Ascending aorta (tissue), 2 donors: ENCODE results near the gene RAPGEF4. TPM values are rescaled to one million over a fixed set of nuclear protein-coding genes. Genes with fewer than 3 reads are reported as not detected.

Source experiments
- DNase-seq, 2 donors: peaks; one replicate each; pipeline ENCODE4 v3.0.0-alpha.2; 2019; ENCODE audit warnings: low spot score in 2 of 2
- H3K27ac ChIP-seq, 2 donors: fragments of 200-600 bp; sonication (generic); one replicate each; pipeline ENCODE4 v1.5.1; 2016 to 2017; ENCODE audit warnings: mild to moderate bottlenecking in 1 of 2
- H3K27me3 ChIP-seq: fragments of 200-600 bp; sonication (generic); one replicate; pipeline ENCODE4 v1.5.1; 2017
- H3K36me3 ChIP-seq, 2 donors: fragments of 200-600 bp; sonication (generic); one replicate each; pipeline ENCODE4 v1.5.1; 2016
- H3K4me1 ChIP-seq, 2 donors: fragments of 200-600 bp; sonication (generic); one replicate each; pipeline ENCODE4 v1.5.1; 2016 to 2017; ENCODE audit warnings: mild to moderate bottlenecking in 1 of 2
- H3K4me3 ChIP-seq, 2 donors: fragments of 200-600 bp; sonication (generic); one replicate each; pipeline ENCODE4 v1.5.1; 2016 to 2017; ENCODE audit warnings: mild to moderate bottlenecking in 1 of 2
- H3K9me3 ChIP-seq, 2 donors: fragments of 200-600 bp; sonication (generic); one replicate each; pipeline ENCODE4 v1.5.1; 2016
- intact Hi-C: fragments of 100-400 bp; cut with DNase I; formaldehyde crosslinking; loops from one replicate; pipeline ENCODE4 v1.15.1; 2023
- total RNA-seq: library from RNA; depleted of rRNA; stranded (reverse); fragments of >200 nt; gene quantifications from one replicate; pipeline ENCODE4 v1.1.0, GENCODE V29; 2016
- TF ChIP-seq, protein P1 (sequence below), 3 experiments: fragments of 200-600 bp in 2 of 3; fragments of 450-650 bp in 1 of 3; sonication (generic) in 2 of 3; IDR thresholded peaks; one replicate each; pipeline ENCODE4 v1.5.1; 2016 to 2019; ENCODE audit warnings: antibody characterized with exemption in 3 of 3, mild to moderate bottlenecking in 1 of 3, moderate library complexity in 1 of 3

RAPGEF4 gene
- total RNA-seq, 1 donor from 2014 or later, result 79.9 TPM

- DNase-seq, result no peak
- Histone ChIP-seq H3K4me1 (no peaks in the 10 kb centered on the region), H3K4me3 (no peak overlapping the region), H3K27me3 (no peaks in the 10 kb centered on the region), H3K9me3 (no peaks in the 10 kb centered on the region), H3K27ac (no peak overlapping the region), H3K36me3 (no peaks in the 10 kb centered on the region)
- intact Hi-C loops, result no loop called here
- TF ChIP-seq, protein P1, sequence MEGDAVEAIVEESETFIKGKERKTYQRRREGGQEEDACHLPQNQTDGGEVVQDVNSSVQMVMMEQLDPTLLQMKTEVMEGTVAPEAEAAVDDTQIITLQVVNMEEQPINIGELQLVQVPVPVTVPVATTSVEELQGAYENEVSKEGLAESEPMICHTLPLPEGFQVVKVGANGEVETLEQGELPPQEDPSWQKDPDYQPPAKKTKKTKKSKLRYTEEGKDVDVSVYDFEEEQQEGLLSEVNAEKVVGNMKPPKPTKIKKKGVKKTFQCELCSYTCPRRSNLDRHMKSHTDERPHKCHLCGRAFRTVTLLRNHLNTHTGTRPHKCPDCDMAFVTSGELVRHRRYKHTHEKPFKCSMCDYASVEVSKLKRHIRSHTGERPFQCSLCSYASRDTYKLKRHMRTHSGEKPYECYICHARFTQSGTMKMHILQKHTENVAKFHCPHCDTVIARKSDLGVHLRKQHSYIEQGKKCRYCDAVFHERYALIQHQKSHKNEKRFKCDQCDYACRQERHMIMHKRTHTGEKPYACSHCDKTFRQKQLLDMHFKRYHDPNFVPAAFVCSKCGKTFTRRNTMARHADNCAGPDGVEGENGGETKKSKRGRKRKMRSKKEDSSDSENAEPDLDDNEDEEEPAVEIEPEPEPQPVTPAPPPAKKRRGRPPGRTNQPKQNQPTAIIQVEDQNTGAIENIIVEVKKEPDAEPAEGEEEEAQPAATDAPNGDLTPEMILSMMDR (IDR thresholded peaks at IDR 0.05), result no peak
Observed at GRCh38 chr2:172950565-172950964, 214.9 kb downstream of the RAPGEF4 start.

GRCh38 chr2:172951554-172951953, 215.9 kb downstream of the RAPGEF4 start:
- no peak for DNase-seq
- Histone ChIP-seq H3K36me3 (no peaks in the 10 kb centered on the region), H3K4me1 (no peaks in the 10 kb centered on the region), H3K4me3 (no peak overlapping the region), H3K27me3 (no peaks in the 10 kb centered on the region), H3K27ac (no peak overlapping the region), H3K9me3 (no peaks in the 10 kb centered on the region)
- intact Hi-C loops, result no loop called here
- TF ChIP-seq, protein P1 (IDR thresholded peaks at IDR 0.05), result no peak

- intact Hi-C loops, result no loop called here
- no peaks in the 10 kb centered on the region for H3K36me3 ChIP-seq
Observed at GRCh38 chr2:172953411-172953810, 217.8 kb downstream of the RAPGEF4 start.

DNA sequence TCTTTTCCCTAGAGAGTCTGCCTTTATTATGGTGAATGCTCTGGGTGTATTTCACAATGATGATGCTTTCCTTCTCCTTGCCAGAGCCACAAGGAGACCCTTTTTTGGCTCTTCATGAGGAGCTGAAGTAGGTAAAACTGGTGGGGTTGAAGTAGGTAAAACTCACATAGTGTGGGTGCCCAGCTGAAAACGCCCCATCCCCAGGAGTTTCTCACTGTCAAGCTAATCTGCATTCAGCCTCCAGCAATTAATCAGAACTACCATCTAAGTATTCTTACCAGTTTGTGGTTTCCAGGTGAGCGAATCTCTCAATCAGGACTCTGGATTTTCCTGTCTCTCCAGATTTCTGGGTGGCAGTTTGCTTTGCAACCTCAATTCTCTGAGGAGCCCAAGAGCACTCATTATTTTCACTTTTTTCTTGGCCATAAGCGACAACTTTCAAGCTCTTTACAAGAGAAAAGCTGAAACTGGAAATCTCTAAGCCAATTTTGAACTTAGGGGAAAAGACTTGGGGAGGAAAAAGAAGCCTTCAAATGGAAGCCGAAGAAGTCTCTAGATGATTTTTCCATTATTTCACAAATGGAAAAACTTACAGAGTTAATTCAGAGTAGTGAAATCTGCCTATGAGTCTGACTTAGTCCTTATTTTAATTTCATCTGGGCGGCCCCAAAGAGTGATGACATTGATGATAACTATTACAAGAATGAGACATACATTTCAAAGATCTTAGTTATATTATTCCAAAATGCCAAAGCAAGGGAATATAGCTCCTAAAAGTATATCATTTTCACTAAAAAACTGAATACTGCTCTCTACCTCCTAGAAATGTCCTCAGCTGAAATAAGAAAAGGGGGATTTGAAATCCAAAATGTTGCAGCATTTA, 218.6 kb downstream of the RAPGEF4 start:
- Histone ChIP-seq H3K36me3 (no peaks in the 10 kb centered on the region), H3K9me3 (no peaks in the 10 kb centered on the region), H3K27me3 (no peaks in the 10 kb centered on the region), H3K4me3 (no peak overlapping the region), H3K27ac (no peak overlapping the region), H3K4me1 (no peaks in the 10 kb centered on the region)
- no peak for DNase-seq
- TF ChIP-seq, protein P1 (IDR thresholded peaks at IDR 0.05), result no peak
- intact Hi-C loops, result no loop called here

More at GRCh38 chr2:172953411-172953810, 217.8 kb downstream of the RAPGEF4 start:
- Histone ChIP-seq H3K4me1 (no peaks in the 10 kb centered on the region), H3K9me3 (no peaks in the 10 kb centered on the region), H3K27me3 (no peaks in the 10 kb centered on the region), H3K4me3 (no peak overlapping the region), H3K27ac (no peak overlapping the region)
- TF ChIP-seq, protein P1 (IDR thresholded peaks at IDR 0.05), result no peak
- DNase-seq, result no peak

DNA sequence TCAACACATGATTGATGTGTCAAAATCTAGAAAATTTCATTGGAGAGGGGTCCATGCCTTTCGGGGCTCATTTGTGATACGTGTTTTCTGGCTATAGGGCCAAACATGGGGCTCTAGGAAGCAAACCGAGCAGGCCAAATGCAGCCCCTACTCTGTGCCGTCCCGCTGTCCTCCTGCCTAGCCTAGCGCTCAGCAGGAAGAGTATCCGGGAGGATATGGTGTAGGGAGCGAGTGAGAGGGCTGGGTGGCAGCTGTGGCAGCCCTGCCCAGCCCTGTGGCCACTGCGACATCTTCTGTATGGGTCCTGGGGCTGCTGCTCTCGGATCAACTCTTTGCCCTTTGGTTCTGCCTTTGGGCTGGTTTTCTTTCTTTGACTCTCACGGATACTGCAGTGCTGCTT, 219.9 kb downstream of the RAPGEF4 start:
- TF ChIP-seq, protein P1 (IDR thresholded peaks at IDR 0.05), result no peak
- Histone ChIP-seq H3K9me3 (no peaks in the 10 kb centered on the region), H3K4me3 (no peak overlapping the region), H3K27ac (no peak overlapping the region), H3K4me1 (no peaks in the 10 kb centered on the region), H3K36me3 (no peaks in the 10 kb centered on the region), H3K27me3 (no peaks in the 10 kb centered on the region)
- intact Hi-C loops, result no loop called here
- DNase-seq, result no peak
